SK-N-SH treated with all-trans-retinoic acid at 6 μM for 48 hours (cell line): ENCODE results near the gene CD163.

Experiments
- BACH2 ChIP-seq: fragments of 250-450 bp; sonication (Bioruptor Pico); IDR thresholded peaks from 2 replicates; pipeline ENCODE4 v1.9.0; 2021; ENCODE audit warnings: mild to moderate bottlenecking, borderline replicate concordance
- GLIS3 ChIP-seq: fragments of 250-450 bp; sonication (Bioruptor Pico); IDR thresholded peaks from 2 replicates; pipeline ENCODE4 v1.5.0; 2020; ENCODE audit warnings: mild to moderate bottlenecking, moderate library complexity
- ISL1 ChIP-seq: fragments of 250-450 bp; sonication (Bioruptor Pico); IDR thresholded peaks from 2 replicates; pipeline ENCODE4 v2.1.2; 2022; ENCODE audit warnings: mild to moderate bottlenecking, moderate library complexity
- PATZ1 ChIP-seq: fragments of 250-450 bp; sonication (Bioruptor Pico); IDR thresholded peaks from 2 replicates; pipeline ENCODE4 v1.8.0; 2020; ENCODE audit warnings: mild to moderate bottlenecking, moderate library complexity, borderline replicate concordance
- POU6F1 ChIP-seq: fragments of 250-450 bp; sonication (Bioruptor Pico); IDR thresholded peaks from 2 replicates; pipeline ENCODE4 v1.8.0; 2021; ENCODE audit warnings: low read depth, mild to moderate bottlenecking, moderate library complexity, borderline replicate concordance
- RARB ChIP-seq: fragments of 250-450 bp; sonication (Bioruptor Pico); IDR thresholded peaks from 2 replicates; pipeline ENCODE4 v1.8.0; 2021; ENCODE audit warnings: mild to moderate bottlenecking, moderate library complexity
- TCF4 ChIP-seq: fragments of 250-450 bp; sonication (Bioruptor Pico); IDR thresholded peaks from 2 replicates; pipeline ENCODE4 v1.8.0; 2021; ENCODE audit warnings: mild to moderate bottlenecking, moderate library complexity, borderline replicate concordance
- TSHZ2 ChIP-seq: fragments of 250-450 bp; sonication (Bioruptor Pico); IDR thresholded peaks from 2 replicates; pipeline ENCODE4 v1.5.0; 2020; ENCODE audit warnings: mild to moderate bottlenecking, moderate library complexity
- ZC3H10 ChIP-seq: fragments of 250-450 bp; sonication (Bioruptor Pico); IDR thresholded peaks from 2 replicates; pipeline ENCODE4 v1.5.1; 2021; ENCODE audit warnings: mild to moderate bottlenecking, moderate library complexity
- ZFP3 ChIP-seq: fragments of 250-450 bp; sonication (Bioruptor Pico); IDR thresholded peaks from 2 replicates; pipeline ENCODE4 v1.5.0; 2020; ENCODE audit warnings: mild to moderate bottlenecking, moderate library complexity
- ZFP30 ChIP-seq: fragments of 450-650 bp; formaldehyde crosslinking; IDR thresholded peaks from 2 replicates; pipeline ENCODE4 v1.5.0; 2022; ENCODE audit warnings: mild to moderate bottlenecking, moderate library complexity

GRCh38 chr12:7431993-7432685 lies 71.4 kb downstream of the CD163 start:
- TF ChIP-seq ZFP3 (CRISPR knock-in tag) (no peak), GLIS3 (CRISPR knock-in tag) (no peak), ZFP30 (CRISPR knock-in tag) (no peak), BACH2 (CRISPR knock-in tag) (no peak), RARB (no peak), POU6F1 (CRISPR knock-in tag) (no peak), ZC3H10 (CRISPR knock-in tag) (no peak), TCF4 (CRISPR knock-in tag) (no peak), TSHZ2 (CRISPR knock-in tag) (no peak), PATZ1 (CRISPR knock-in tag) (no peak), ISL1 (CRISPR knock-in tag) (no peak)
